HG02759 (cell line): Measurements from ENCODE around the gene NPAS3.

Experiments used
- ATAC-seq: cut with Tn5 transposase; IDR thresholded peaks from one replicate; pipeline ENCODE4 v1.9.1; 2021; ENCODE audit warnings: mild to moderate bottlenecking, moderate library complexity; ENCODE audit not compliant: unreplicated experiment

Gene NPAS3

GRCh38 chr14:33847066-33847465 lies 908.4 kb downstream of the NPAS3 start:
- ATAC-seq, result no peak

DNA sequence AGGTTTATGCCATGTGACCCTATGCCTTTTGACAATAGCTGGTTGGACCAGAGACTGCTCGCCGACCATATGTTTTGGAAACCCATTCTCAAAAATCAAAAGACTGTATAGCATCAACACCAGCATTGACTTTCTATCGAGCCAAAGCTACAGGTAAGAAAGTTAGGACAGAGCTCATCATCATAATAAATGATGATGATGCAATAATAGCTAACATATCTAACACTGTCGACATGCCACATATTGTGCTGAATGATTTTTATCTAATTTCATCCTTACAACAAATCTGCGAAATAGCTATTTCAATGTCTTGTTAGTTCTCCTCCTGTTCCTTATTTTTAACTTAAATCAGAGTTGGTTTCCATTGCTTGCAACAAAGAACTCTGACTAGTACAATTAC lies 909.3 kb downstream of the NPAS3 start:
- ATAC-seq, result no peak

DNA sequence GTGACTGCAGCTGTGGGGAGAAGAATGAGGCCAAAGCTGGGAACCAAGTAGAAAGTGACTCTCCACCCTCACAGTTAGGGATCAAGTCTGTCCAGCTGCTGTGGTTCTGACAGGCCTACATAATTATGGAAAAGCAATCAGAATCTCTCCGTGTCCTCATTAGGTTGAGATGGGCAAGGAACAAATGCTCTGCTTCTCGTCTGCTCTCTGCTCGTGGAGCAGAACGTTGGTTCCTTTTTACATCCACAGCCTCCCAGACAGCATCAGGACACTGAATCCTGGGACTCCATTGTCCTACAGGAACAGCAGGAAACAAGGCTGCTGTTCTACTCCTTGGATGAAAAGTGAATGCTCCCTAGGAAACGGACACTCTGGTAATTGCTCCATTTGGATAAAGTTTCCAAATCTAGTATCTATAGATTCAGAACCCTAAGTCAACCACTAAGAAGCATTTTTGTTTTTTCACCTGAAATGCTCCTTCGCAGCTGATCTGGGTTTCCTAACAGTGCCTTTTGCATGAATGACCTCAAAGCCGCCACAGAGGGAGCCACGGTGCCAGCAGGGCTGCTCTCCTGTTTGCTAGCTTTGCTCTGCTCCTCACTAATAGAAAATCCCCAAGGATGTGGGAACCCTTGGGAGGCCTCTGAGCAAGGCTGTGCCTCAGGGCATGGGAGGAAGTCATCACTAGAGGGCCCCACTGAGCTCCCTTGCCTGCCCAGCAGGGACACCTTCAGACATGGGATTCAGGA lies 910.2 kb downstream of the NPAS3 start:
- ATAC-seq, result no peak

GRCh38 chr14:33849455-33849801 lies 910.7 kb downstream of the NPAS3 start:
- no peak for ATAC-seq

GRCh38 chr14:33850826-33851225 lies 912.1 kb downstream of the NPAS3 start:
- no peak for ATAC-seq

GRCh38 chr14:33851366-33851765 lies 912.7 kb downstream of the NPAS3 start:
- ATAC-seq, result no peak

DNA sequence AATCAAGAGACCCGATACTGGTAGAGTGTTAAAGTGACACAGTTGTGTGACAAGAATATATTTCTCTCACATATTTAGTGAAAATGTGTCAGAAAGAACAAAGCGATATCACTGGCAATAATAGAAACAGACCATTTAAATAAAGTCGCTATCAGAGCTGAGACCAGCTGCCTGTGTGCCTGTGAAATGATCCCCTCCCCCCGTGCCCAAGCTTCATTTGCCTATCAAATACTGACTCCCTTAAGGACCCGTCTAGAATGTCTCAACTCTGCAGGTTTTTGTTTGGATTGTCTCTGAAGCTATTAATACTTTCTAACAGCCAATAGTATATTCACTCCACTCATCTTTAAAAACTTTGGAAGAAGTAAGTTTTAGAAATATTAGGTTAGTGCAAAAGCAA lies 913.3 kb downstream of the NPAS3 start:
- no peak for ATAC-seq
